Rectal smooth muscle tissue (tissue), 1 donor: ENCODE measurements around the gene ADGRL1.
"Not testable (repeated sequence)": the region's sequence is repeated elsewhere in the genome, so short reads cannot be mapped to it uniquely, and the experiment has no call there.

Experiments used
- H3K27ac ChIP-seq: one replicate; pipeline ENCODE4 v1.7.0; 2013; ENCODE audit warnings: low read depth, low read length, inconsistent platforms
- H3K27me3 ChIP-seq: one replicate; pipeline ENCODE4 v1.7.0; 2013; ENCODE audit warnings: low read length; ENCODE audit not compliant: control insufficient read depth, insufficient read depth
- H3K36me3 ChIP-seq: one replicate; pipeline ENCODE4 v1.7.0; 2013; ENCODE audit warnings: low read length; ENCODE audit not compliant: control insufficient read depth, insufficient read depth
- H3K4me1 ChIP-seq: one replicate; pipeline ENCODE4 v1.7.0; 2013; ENCODE audit warnings: low read length; ENCODE audit not compliant: control insufficient read depth, insufficient read depth
- H3K4me3 ChIP-seq: one replicate; pipeline ENCODE4 v1.7.0; 2013; ENCODE audit warnings: low read length
- H3K9ac ChIP-seq: one replicate; pipeline ENCODE4 v1.7.0; 2013; ENCODE audit warnings: low read length

Gene ADGRL1

GRCh38 chr19:14209401-14209800, 3.4 kb upstream of the ADGRL1 start:
- H3K4me3 ChIP-seq, result peak overlapping the region; percentile 15
- H3K9ac ChIP-seq, H3K36me3 ChIP-seq, H3K4me1 ChIP-seq, H3K27ac ChIP-seq, H3K27me3 ChIP-seq: not testable (repeated sequence)

GRCh38 chr19:14208496-14208895, 2.5 kb upstream of the ADGRL1 start:
- not testable (repeated sequence) for H3K27ac ChIP-seq, H3K9ac ChIP-seq, H3K4me1 ChIP-seq, H3K36me3 ChIP-seq, H3K4me3 ChIP-seq, H3K27me3 ChIP-seq

- not testable (repeated sequence) for H3K27me3 ChIP-seq, H3K4me1 ChIP-seq, H3K36me3 ChIP-seq, H3K9ac ChIP-seq
- Histone ChIP-seq H3K4me3 (peak overlapping the region; percentile 74), H3K27ac (peak overlapping the region; percentile 51)
Measured at GRCh38 chr19:14207796-14208195, 1.8 kb upstream of the ADGRL1 start.

DNA sequence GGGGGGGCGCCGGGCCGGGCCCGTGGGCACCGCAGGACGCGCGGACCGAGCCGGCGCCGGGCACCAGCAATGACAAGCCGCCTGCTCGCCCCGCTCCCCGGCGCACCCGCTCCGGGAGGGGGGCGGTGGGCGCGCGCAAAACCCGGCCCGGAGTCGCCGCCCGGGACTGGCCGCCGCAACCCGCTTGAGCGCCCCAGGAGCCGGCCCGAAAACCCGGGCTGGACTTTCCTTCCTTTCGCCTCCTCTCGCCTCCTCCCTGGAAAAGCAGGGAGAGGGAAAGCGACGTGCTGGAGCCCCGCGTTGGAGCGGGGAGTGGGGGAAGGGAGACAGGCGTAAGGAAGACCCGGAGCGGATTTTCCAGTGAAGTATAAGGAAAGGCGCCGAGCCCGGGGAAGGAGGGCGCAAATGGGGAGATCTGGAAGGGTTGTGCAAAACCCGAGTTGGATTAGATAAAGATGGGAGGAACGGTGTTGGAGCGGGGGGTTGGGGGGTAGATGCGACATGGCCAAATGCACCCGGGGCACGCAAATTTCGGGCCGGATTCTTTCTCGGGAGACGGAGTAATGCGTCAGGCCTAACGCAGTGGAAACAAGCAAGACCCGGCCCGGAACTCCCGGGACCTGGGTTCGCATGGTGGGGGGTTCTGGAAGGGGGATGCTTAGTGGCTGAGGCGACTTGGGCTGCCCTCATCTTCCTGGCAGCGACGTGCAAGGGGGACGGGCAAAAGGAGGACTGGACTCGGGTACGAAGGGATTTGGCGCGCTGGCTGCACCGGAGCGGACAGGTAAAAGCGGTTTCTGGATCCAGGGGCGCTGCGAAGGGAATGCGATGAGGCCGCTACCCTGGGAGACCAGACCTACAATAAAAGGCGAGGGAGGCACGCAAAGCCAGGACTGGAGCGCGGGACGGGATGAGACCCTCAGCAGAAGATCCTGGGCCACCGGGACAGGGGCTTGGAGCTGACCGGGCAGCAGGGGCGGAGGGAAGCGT, 1.1 kb upstream of the ADGRL1 start:
- Histone ChIP-seq H3K27ac (peak overlapping the region; percentile 55), H3K4me3 (peak overlapping the region; percentile 74), H3K9ac (peak overlapping the region; percentile 11)
- not testable (repeated sequence) for H3K36me3 ChIP-seq, H3K27me3 ChIP-seq, H3K4me1 ChIP-seq

- not testable (repeated sequence) for H3K9ac ChIP-seq, H3K4me1 ChIP-seq, H3K27ac ChIP-seq, H3K27me3 ChIP-seq, H3K36me3 ChIP-seq
- H3K4me3 ChIP-seq, result peak overlapping the region; percentile 55
Measured at GRCh38 chr19:14206308-14206707, 339 bp upstream of the ADGRL1 start.

DNA sequence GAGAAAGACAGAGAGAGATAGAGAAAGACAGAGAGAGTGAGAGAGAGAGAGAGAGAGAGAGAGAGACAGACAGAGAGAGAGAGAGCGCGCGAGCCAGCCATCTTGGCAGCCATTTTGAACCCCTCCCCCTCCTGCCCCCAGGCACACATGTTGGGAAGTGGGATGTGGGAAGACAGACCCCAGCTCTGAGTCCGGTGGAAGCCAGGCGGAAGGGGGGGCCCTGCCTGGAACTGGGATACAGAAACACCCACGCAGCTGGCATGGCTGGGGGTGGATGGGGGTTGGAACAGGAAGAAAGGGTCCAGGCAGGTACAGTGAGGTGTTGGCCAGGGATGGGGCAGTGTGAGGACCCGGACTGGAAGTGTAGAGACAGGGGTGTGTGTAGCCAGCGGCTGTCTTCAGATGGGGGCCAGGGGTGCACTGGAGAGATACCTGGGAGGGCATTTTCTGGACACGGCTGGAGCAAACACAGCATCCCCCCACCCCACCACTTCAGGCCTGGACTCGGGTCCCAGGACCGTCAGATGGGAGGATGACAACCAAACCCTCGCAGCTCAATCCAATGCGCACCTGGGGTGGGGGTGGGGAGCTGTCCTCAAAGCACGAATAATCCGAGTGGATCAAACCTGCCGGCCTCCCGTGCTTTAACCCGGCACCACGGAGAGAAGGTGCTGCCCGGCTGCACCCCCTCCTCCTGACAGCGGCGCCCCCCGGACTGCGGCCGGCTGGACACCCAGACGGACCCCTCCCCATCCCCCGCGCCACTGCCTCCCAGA, 1.1 kb downstream of the ADGRL1 start:
- not testable (repeated sequence) for H3K4me1 ChIP-seq, H3K36me3 ChIP-seq, H3K27me3 ChIP-seq, H3K9ac ChIP-seq
- Histone ChIP-seq H3K27ac (peak overlapping the region; percentile 24), H3K4me3 (peak overlapping the region; percentile 55)

DNA sequence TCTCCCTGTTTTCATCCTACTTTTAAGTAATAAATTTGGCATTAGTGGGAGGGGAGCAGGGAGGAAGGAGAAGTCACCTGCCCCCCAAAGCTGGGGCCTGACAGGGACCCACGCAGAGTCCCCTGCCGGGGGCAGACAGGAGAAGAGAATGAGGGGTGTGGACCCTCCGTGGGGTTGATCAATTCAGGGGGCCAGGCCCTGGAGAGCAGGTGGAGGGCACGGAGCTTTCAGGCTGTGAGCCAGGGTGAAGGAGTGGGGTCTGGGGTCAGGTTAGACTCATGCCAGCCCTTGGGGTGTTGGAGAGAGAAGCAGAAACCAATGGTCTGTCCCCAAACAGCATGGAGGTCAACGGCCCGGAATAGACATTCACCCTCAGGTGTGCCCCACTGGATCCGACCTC, 1.8 kb downstream of the ADGRL1 start:
- H3K27ac ChIP-seq, H3K27me3 ChIP-seq, H3K9ac ChIP-seq, H3K4me1 ChIP-seq, H3K36me3 ChIP-seq: not testable (repeated sequence)
- peak overlapping the region; percentile 15 for H3K4me3 ChIP-seq

GRCh38 chr19:14203788-14204187, 2.2 kb downstream of the ADGRL1 start:
- not testable (repeated sequence) for H3K27ac ChIP-seq, H3K4me3 ChIP-seq, H3K36me3 ChIP-seq, H3K9ac ChIP-seq, H3K27me3 ChIP-seq, H3K4me1 ChIP-seq

DNA sequence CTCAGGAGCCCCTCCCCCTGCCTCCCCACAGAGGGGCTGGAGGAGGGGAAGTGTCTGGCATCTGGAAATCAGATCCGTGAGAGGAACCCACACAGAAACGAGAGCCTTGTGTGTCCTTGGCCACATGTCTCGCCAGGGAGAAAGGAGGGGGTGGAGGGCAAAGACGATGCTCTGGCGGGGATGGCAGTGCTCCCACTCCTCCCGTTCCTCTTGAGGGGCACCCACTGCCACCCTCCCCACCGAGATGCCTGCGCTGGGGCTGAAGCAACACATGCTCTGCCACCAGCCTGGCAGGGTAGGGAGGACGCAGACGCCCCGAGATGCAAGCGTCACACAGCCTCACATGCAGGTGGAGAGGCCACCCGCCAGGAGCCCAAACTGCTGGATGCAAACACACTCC, 2.8 kb downstream of the ADGRL1 start:
- no peaks in the 10 kb centered on the region for H3K4me1 ChIP-seq
- no peak overlapping the region for H3K4me3 ChIP-seq
- no peaks in the 10 kb centered on the region for H3K27me3 ChIP-seq
- no peak overlapping the region for H3K9ac ChIP-seq
- no peaks in the 10 kb centered on the region for H3K36me3 ChIP-seq
- H3K27ac ChIP-seq, result no peak overlapping the region

DNA sequence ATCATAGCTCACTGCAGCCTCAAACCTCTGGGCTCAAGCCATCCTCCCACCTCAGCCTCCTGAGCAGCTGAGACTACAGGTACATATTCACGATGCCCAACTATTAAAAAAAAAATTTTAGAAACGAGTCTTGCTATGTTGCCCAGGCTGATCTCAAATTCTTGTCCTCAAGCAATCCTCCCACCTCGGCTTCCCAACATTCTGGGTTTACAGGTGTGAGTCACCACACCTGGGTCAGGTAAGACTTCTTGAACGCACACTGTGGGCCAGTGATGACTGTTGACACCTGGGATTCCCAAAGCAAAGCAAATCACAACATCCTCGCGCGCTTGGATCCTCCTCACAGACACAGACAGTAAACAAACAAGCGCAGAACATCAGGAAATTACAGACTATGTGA, 4.5 kb downstream of the ADGRL1 start:
- H3K9ac ChIP-seq, H3K27ac ChIP-seq, H3K4me3 ChIP-seq, H3K27me3 ChIP-seq, H3K4me1 ChIP-seq, H3K36me3 ChIP-seq: not testable (repeated sequence)

DNA sequence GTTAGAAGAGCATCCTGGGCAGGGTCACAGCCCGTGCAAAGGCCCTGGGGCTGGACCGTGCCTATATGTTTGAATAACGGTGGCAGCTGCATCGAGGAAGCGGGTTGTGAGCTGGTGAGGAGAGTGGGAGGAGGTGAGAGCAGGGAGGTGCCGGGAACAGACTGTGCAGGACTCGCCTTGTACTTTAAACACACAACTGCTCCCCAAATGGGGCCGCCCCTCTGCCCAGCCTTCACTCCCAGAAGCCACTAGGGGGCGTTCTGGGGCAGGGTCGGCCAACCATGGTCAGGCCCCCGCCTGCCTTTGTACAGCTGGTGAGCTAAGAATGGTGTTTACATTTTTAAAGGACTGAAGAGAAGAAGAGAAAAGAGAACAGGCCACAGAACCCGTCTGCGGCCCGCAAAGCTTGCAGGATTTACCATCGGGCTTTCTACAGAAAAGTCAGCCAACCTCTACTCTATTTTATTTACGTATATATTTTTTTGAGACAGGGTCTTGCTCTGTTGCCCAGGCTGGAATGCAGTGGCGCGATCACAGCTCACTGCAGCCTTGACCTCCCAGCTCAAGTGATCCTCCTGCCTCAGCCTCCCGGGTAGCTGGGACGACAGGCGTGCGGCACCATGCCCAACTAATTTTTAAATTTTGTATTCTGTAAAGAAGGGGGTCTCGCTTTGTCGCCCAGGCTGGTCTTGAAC, 5.7 kb downstream of the ADGRL1 start:
- not testable (repeated sequence) for H3K36me3 ChIP-seq, H3K27me3 ChIP-seq, H3K27ac ChIP-seq, H3K4me3 ChIP-seq, H3K4me1 ChIP-seq, H3K9ac ChIP-seq
